ENCODE results near the gene GRHL1.

Gene GRHL1

GRCh38 chr2:9937258-9937657 lies 14.2 kb upstream of the GRHL1 start:
- no peak for TF ChIP-seq CTCF (IDR thresholded peaks at IDR 0.05)
- H3K4me1 ChIP-seq (ENCODE audit: control insufficient read depth in 1 of 2, insufficient read depth in 1 of 2, low read depth in 1 of 2, low read length in 1 of 2): no peaks in the 10 kb centered on the region
- H3K4me3 ChIP-seq (ENCODE audit: low read depth in 1 of 2, low read length in 1 of 2): no peak overlapping the region

GRCh38 chr2:9937968-9938367 lies 13.5 kb upstream of the GRHL1 start:
- no peak overlapping the region for H3K4me3 ChIP-seq (ENCODE audit: low read depth in 1 of 2, low read length in 1 of 2)
- H3K27me3 ChIP-seq: peaks cover 7% of the 10 kb centered on the region
- H3K27ac ChIP-seq: no peak overlapping the region
- H3K36me3 ChIP-seq: peaks cover 2% of the 10 kb centered on the region
- no peaks in the 10 kb centered on the region for H3K4me1 ChIP-seq (ENCODE audit: control insufficient read depth in 1 of 2, insufficient read depth in 1 of 2, low read depth in 1 of 2, low read length in 1 of 2)
- no peak for TF ChIP-seq CTCF (IDR thresholded peaks at IDR 0.05)
- H3K9me3 ChIP-seq: no peaks in the 10 kb centered on the region

More at GRCh38 chr2:9937258-9937657, 14.2 kb upstream of the GRHL1 start:
- H3K9me3 ChIP-seq: no peaks in the 10 kb centered on the region
- H3K27me3 ChIP-seq: peaks cover 7% of the 10 kb centered on the region
- no peak overlapping the region for H3K27ac ChIP-seq
- H3K36me3 ChIP-seq: peaks cover 6% of the 10 kb centered on the region

- Histone ChIP-seq H3K27me3 (peaks cover 22% of the 10 kb centered on the region), H3K27ac (no peak overlapping the region), H3K4me1 (ENCODE audit: control insufficient read depth in 1 of 2, insufficient read depth in 1 of 2, low read depth in 1 of 2, low read length in 1 of 2) (no peaks in the 10 kb centered on the region), H3K36me3 (no peaks in the 10 kb centered on the region), H3K4me3 (ENCODE audit: low read depth in 1 of 2, low read length in 1 of 2) (no peak overlapping the region), H3K9me3 (no peaks in the 10 kb centered on the region)
- no peak for TF ChIP-seq CTCF (IDR thresholded peaks at IDR 0.05)
These were observed 11.7 kb upstream of the GRHL1 start for GRCh38 chr2:9939587-9940485.

GRCh38 chr2:9941196-9941995 lies 10.1 kb upstream of the GRHL1 start:
- no peak for TF ChIP-seq CTCF (IDR thresholded peaks at IDR 0.05)
- peaks cover 38% of the 10 kb centered on the region for H3K27me3 ChIP-seq
- no peaks in the 10 kb centered on the region for H3K9me3 ChIP-seq
- H3K4me1 ChIP-seq (ENCODE audit: control insufficient read depth in 1 of 2, insufficient read depth in 1 of 2, low read depth in 1 of 2, low read length in 1 of 2): no peaks in the 10 kb centered on the region
- no peaks in the 10 kb centered on the region for H3K36me3 ChIP-seq
- no peak overlapping the region for H3K4me3 ChIP-seq (ENCODE audit: low read depth in 1 of 2, low read length in 1 of 2)
- H3K27ac ChIP-seq: no peak overlapping the region

- Histone ChIP-seq H3K27me3 (peaks cover 44% of the 10 kb centered on the region), H3K36me3 (no peaks in the 10 kb centered on the region), H3K27ac (no peak overlapping the region), H3K4me1 (ENCODE audit: control insufficient read depth in 1 of 2, insufficient read depth in 1 of 2, low read depth in 1 of 2, low read length in 1 of 2) (no peaks in the 10 kb centered on the region), H3K9me3 (no peaks in the 10 kb centered on the region), H3K4me3 (ENCODE audit: low read depth in 1 of 2, low read length in 1 of 2) (no peak overlapping the region)
- no peak for TF ChIP-seq CTCF (IDR thresholded peaks at IDR 0.05)
These were observed 9.5 kb upstream of the GRHL1 start for GRCh38 chr2:9941996-9942390.

All from neutrophil (primary cell).